ENCODE measurements around the gene NPDC1.

DNA sequence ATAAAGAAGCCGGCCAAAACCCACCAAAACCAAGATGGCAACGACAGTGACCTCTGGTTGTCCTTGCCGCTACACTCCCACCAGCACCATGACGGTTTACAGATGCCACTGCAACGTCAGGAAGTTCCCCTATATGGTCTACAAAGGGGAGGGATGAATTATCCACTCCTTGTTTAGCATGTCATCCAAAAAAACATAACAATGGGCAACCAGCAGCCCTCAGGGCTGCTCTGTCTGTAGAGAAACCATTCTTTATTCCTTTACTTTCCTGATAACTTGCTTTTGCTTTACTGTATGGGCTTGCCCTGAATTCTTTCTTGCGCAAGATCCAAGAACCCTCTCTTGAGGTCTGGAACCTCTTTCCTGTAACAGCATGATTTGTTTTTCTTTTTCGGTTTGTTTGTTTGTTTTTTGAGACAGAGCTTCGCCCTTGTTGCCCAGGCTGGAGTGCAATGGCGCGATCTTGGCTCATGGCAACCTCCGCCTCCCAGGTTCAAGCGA lies 29.3 kb upstream of the NPDC1 start:
- no peak for TF ChIP-seq CTCF (conservative IDR thresholded peaks at IDR 0.05 in 1 of 2, IDR thresholded peaks at IDR 0.05 in 1 of 2; ENCODE audit: low read depth in 1 of 2, low read length in 2 of 2)
- no peak for TF ChIP-seq EZH2 (IDR thresholded peaks at IDR 0.05; ENCODE audit: low read length, missing control alignments)
